Astrocyte of the hippocampus (primary cell): ENCODE data around the gene HNRNPUL1.
"Not testable (repeated sequence)": the region's sequence is repeated elsewhere in the genome, so short reads cannot be mapped to it uniquely, and the experiment has no call there.

Source experiments
- DNase-seq: peaks from one replicate; pipeline ENCODE4 v3.0.0; 2011; ENCODE audit warnings: low read depth, low spot score

Gene HNRNPUL1

GRCh38 chr19:41276231-41276630 is 12.1 kb downstream of the HNRNPUL1 start:
- DNase-seq, result peak; percentile 9

- no peak for DNase-seq
These were observed 14.3 kb downstream of the HNRNPUL1 start for GRCh38 chr19:41278478-41278877.

GRCh38 chr19:41288673-41289530 is 24.7 kb downstream of the HNRNPUL1 start:
- no peak for DNase-seq

- DNase-seq, result not testable (repeated sequence)
These were observed 25.6 kb downstream of the HNRNPUL1 start for GRCh38 chr19:41289814-41290213.

- no peak for DNase-seq
These were observed 30.2 kb downstream of the HNRNPUL1 start for GRCh38 chr19:41294393-41294792.

GRCh38 chr19:41295499-41295898 is 31.3 kb downstream of the HNRNPUL1 start:
- DNase-seq, result no peak

GRCh38 chr19:41296433-41296871 is 32.3 kb downstream of the HNRNPUL1 start:
- DNase-seq, result peak; percentile 37

- no peak for DNase-seq
These were observed 33.6 kb downstream of the HNRNPUL1 start for GRCh38 chr19:41297628-41298347.

GRCh38 chr19:41298348-41298964 is 34.3 kb downstream of the HNRNPUL1 start:
- DNase-seq, result peak; percentile 96

- no peak for DNase-seq
These were observed 35.0 kb downstream of the HNRNPUL1 start for GRCh38 chr19:41299046-41299754.

- DNase-seq, result peak; percentile 78
These were observed 35.5 kb downstream of the HNRNPUL1 start for GRCh38 chr19:41299755-41300089.

- DNase-seq, result no peak
These were observed 36.4 kb downstream of the HNRNPUL1 start for GRCh38 chr19:41300555-41300954.

GRCh38 chr19:41302624-41303351 is 38.6 kb downstream of the HNRNPUL1 start:
- no peak for DNase-seq

GRCh38 chr19:41303954-41304353 is 39.8 kb downstream of the HNRNPUL1 start:
- no peak for DNase-seq

GRCh38 chr19:41304706-41305483 is 40.7 kb downstream of the HNRNPUL1 start:
- no peak for DNase-seq

- no peak for DNase-seq
These were observed 42.0 kb downstream of the HNRNPUL1 start for GRCh38 chr19:41305927-41306793.

GRCh38 chr19:41307090-41307875 is 43.1 kb downstream of the HNRNPUL1 start:
- DNase-seq, result no peak

GRCh38 chr19:41307954-41308449 is 43.8 kb downstream of the HNRNPUL1 start:
- no peak for DNase-seq
